Measurements from ENCODE around the gene TRIM17.
A peak's percentile ranks its signal among the peaks of the same experiment; 100 is the strongest.

Gene TRIM17, protein sequence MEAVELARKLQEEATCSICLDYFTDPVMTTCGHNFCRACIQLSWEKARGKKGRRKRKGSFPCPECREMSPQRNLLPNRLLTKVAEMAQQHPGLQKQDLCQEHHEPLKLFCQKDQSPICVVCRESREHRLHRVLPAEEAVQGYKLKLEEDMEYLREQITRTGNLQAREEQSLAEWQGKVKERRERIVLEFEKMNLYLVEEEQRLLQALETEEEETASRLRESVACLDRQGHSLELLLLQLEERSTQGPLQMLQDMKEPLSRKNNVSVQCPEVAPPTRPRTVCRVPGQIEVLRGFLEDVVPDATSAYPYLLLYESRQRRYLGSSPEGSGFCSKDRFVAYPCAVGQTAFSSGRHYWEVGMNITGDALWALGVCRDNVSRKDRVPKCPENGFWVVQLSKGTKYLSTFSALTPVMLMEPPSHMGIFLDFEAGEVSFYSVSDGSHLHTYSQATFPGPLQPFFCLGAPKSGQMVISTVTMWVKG

GRCh38 chr1:228416217-228416933, at the start of gene TRIM17:
TRIM17 (minus strand) TSS chr1:228416861; CDS start chr1:228415072, 1,789 bp downstream.
- DNase-seq = no peak

DNA sequence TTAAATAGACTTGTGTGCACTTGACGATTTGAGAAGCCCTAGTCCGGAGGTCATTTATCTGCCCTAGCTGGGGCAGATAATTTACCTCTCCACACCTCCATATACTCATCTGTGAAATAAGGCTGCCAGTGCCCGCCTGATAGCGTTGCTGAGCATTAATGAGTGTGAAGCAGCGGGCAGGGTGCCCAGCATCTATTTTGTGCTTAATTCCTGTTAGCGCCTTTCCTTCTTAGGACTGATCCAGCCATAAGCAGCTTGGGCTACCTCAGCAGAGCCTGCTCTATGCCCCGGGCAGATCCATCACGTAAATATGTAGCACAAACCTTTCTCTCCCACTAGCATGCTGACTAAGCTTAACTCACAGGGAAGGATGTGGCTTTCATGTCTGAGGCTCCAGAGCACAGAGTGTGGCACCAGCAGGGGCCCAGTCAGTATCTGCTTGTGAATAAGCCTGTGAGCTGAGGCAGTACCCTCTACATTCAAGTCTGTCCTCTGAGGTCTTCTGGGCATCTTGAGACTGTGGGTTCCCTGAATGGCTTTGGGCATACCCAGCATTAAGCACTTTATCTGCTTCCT, 49.0 kb upstream of the TRIM17 start:
- no peak for DNase-seq

DNA sequence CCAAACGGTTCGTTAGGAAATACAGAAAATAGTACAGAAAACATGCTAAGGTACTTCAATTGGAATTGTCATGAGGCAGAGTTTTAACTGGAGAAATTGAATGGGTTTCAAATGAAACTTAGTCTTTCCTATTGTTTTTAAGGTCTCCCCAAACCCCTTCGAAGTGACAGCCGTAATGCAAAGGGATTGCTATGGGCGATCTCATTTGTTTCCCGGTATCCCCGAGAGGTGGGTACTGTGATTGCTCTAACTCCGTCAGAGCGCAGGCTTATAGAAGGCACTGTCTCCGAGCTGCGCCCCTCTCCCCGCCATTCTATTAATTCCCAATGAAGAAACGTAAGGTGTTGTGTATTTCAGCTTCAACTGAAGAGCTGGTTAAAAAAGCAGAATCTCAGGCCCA, 48.5 kb upstream of the TRIM17 start:
- DNase-seq = no peak

GRCh38 chr1:228464487-228464983, 47.9 kb upstream of the TRIM17 start:
- peak; percentile 49 for DNase-seq

GRCh38 chr1:228463559-228464455, 47.1 kb upstream of the TRIM17 start:
- DNase-seq = no peak

DNA sequence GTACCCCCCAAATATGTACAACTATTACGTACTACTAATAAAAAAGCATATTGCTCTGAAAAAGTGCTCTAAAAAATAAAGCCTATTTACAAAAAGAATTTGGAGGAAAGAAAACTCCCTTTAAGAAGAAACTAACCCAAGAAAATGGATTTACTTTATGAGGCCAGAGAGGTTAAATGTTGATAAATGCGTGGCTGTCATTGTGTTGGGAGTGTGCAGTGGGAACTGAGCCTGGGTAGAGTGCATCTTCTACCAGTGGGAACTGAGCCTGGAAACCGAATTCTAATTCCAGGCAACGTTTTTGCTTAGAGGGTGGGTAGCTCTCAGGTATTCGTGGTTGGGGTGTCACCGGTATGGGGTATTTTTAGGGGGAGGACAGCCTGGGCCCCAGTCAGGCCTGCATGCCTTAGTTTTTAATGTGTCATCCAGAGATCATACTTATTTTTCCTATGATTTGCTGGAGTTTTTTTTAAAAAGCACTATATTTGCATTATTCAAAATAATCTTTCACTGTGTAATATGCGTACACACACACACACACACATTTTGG, 46.4 kb upstream of the TRIM17 start:
- no peak for DNase-seq

DNA sequence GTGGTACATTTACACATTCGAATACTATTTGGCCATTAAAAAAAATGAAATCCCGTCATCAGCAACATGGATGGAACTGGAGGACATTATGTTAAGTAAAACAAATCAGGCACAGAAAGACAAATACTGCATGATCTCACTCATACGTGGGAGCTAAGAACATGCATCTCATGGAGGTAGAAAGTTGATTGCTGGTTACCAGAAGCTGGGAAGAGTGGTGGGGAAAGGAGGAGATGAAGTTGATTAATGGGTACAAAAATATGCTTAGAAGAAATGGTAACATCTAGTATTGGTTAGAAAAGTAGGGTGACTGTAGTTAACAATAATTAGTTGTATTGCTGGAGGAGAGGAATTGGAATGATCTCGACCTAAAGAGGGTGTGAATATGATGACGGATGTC, 45.9 kb upstream of the TRIM17 start:
- DNase-seq = no peak

GRCh38 chr1:228460821-228461220, 44.2 kb upstream of the TRIM17 start:
- no peak for DNase-seq

DNA sequence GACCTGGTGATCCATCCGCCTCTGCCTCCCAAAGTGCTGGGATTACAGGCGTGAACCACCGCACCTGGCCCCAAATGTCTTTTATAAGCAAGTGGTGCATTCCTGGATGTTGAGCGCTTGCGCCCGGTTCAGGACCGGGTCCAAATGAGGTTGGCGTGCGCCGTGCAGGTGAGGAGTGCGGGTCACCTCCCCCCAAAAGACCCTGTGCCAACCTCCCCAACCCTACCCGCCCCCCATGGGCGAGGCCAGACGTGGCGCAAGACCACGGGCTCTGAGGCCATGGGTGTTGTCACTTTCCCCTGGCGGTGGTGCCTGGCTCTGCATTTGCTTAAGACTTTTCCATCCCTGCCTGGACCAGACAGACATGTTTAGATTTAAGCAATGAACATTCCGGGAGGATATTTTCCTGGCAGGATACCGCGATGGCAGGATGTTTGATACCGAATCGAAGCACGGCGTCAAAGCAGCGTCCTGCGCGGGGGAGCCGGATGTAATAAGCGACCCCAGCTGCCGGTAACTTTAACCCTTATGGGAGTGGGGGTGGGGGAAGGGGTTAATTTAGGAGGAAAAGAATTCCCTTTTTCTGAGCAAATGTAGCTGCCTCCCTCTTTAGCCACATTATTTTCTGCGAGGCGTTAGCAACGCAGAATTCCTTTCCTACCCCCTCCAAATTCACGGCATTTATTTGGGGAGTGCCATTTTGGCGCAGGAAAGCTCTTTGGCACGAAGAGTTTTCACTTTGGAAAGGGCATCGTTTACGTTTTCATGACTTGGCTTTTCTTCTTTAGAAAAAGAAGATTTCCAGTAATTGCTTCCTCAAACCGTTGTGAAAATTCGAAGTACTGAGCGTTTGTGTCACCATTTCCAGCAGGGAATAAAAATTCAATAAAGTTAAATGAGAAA, 42.7 kb upstream of the TRIM17 start:
- peak; percentile 44 for DNase-seq

GRCh38 chr1:228457396-228458176, 40.9 kb upstream of the TRIM17 start:
- peak; percentile 95 for DNase-seq

- DNase-seq = no peak
Measured at GRCh38 chr1:228457017-228457395, 40.3 kb upstream of the TRIM17 start.

DNA sequence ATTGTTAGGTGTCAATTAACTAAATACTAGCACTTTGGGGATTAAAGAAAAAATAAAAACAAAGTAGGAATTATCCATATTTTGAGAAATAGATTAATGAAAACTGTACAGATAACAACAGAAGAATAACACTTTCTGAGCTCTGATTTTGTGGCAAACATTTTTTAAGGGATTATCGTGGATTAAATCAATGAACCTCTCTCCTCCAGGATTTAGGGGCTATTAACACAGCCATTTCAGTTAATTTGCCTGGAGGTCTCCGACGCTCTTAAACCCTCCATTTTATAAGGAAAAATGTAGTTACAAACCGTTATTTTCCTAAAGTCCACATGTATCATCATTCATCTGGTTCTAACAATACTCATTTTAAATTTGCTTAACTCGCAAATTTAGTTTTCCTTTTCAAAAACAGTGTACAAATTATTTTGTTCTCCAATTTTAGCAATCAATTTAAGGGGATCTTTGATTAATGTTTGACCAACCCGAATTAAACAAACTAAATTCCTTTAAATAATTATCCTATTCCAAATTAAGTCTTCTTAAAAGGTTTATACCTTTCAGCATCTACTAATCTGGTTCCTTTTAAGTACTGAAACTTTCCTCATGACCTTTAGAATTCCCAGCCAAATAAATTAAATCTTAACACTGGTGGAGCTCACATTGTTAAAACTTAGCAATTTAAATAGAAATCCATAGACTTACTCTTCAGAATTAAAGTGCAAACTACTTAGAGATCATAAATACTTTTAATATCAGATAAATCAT, 39.8 kb upstream of the TRIM17 start:
- no peak for DNase-seq

DNA sequence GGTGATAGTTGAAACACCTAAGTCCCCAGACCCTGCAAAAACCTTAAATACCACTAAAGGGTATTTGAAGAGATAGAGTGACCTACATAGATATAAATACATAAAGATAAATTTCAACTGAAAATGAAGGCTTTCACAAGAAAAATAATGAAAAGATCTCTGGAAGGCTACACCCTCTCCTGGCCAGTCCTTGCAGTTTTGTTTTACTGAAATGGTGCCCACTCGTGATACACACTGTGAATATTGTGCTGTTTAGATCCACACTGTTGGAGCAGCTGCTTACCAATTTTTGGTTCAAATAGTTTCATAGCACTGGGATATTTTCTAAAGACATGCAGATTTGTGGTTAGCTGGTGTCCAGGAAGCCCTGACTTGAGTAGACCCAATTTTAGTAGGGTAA, 39.1 kb upstream of the TRIM17 start:
- no peak for DNase-seq

GRCh38 chr1:228454238-228454637, 37.6 kb upstream of the TRIM17 start:
- DNase-seq = no peak

- DNase-seq = no peak
Measured at GRCh38 chr1:228453614-228454013, 37.0 kb upstream of the TRIM17 start.

DNA sequence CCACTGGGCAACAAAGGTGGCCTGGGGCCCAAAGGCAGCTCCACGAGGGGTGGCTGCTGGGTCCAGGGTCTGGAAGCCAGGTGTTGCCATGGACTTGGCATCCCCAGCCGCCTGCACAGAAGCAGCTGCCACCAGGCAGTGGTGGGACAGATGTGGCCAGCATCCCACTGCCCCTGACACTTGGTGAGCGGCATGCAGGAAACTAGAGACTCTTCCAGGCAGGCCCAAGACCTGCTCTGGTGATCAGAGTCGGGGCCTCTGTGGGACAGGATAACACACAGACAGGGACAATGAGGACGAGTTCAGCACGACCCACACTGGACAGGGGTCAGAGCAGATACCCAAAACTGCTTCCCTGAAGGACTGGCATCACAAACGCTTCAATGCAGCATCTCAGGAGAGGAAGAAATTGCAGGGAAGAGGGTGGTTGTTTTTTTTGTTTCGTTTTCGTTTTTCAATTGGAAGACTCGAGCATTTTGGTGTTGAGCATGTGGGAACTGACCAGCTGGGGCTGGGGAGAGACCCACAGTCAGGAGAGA, 36.4 kb upstream of the TRIM17 start:
- no peak for DNase-seq

- DNase-seq = no peak
Measured at GRCh38 chr1:228452194-228453021, 35.7 kb upstream of the TRIM17 start.

DNA sequence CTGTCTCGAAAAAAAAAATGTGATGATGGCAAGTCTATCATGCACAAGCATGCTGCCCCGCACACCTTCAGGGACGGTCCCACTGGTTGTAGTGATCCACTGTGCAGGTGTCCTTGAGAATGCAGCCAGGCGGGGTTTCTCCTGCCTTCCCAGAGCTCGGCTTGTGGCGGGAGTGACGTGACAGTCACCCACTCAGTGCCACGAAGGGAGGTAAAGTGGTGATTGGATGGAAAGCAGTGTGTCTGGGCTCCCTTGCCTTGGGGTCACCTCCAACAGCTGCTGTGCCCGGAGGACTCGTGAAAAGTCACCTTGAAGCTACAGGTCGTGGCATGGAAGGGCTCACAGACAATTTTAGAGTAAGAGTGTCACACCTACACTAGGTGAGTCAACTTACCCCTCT, 33.5 kb upstream of the TRIM17 start:
- no peak for DNase-seq
